Measurements from ENCODE around the gene PRKRIP1. TPM values are rescaled to one million over a fixed set of nuclear protein-coding genes. Genes with fewer than 3 reads are reported as not detected.
A peak's percentile ranks its signal among the peaks of the same experiment; 100 is the strongest.
"Not testable (repeated sequence)": the region's sequence is repeated elsewhere in the genome, so short reads cannot be mapped to it uniquely, and the experiment has no call there.

PRKRIP1 gene
- total and polyA plus RNA-seq, 2 experiments from 2014 or later: 25.5 to 29.1 TPM

DNA sequence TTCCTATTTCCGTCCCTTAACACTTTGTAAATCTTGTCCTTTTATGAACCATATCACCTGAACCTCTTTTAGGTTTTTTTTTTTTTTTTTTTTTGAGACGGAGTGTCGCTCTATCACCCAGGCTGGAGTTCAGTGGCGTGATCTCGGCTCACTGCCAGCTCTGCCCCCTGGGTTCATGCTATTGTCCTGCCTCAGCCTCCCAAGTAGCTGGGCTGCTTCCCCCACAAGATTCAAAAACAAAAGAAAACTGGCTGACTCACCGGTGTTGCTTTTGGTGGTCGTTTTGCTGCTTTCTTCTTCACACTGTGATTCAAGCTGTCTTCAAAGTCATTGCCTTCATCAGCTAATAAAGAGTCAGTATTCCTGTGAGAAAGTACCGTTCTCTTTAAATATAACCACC lies 15.3 kb upstream of the PRKRIP1 start:
- peak overlapping the region; percentile 2; the same call in 1 of the 3 replicates for H3K4me3 Mint-ChIP-seq
- H3K4me1 Mint-ChIP-seq: peaks cover 20% of the 10 kb centered on the region; the same call in 2 of the 3 replicates
- ATAC-seq: peak; percentile 75

DNA sequence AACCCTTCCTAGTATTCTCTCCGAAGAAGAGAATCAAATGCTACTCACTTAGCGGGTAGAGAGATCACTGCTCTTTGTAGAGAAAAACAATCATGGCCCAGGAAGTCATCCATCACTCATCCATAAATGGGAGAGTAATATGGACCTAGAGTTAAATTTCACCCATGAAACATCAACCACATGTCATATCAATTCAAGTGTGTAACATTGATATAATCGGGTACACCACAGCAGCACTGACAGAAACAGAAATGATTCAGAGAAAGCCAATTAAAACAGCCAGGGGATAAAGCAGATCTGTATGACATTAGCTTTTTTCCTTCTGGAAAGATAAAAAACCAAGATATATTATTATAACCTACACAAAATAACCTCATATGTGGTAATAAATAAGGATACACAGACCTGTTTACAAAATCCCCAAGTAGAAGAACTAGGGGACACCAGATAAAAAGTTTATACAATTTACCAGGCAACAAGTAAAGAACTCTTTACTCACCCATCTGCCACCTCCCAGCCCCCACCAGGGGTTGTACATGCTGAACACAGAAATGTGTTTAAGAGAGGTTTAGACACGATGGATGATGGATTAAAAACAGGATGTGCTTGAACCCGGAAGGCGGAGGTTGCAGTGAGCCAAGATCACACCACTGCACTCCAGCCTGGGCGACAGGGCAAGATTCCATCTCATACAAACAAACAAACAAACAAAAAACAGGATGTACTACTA lies 14.3 kb upstream of the PRKRIP1 start:
- not testable (repeated sequence) for H3K4me3 ChIP-seq; H3K27me3 Mint-ChIP-seq (ENCODE audit: insufficient read depth, low read depth, poor library complexity); H4K20me1 ChIP-seq (replicated peaks; ENCODE audit: insufficient read depth); H3K79me2 ChIP-seq (replicated peaks; ENCODE audit: insufficient read depth); H3K9me2 ChIP-seq (ENCODE audit: insufficient read depth); H3K27me3 ChIP-seq (ENCODE audit: insufficient read depth); H3K9me3 Mint-ChIP-seq; DNase-seq (ENCODE audit: low spot score); H3K36me3 ChIP-seq (ENCODE audit: insufficient read depth); H3K4me2 ChIP-seq; H3K27ac ChIP-seq (ENCODE audit: low read depth); H3K4me3 Mint-ChIP-seq; H2AFZ ChIP-seq; ATAC-seq; H3F3A ChIP-seq (replicated peaks; ENCODE audit: low read depth)
- Mint-ChIP-seq H3K4me1 (peaks cover 20% of the 10 kb centered on the region; the same call in 2 of the 3 replicates), H3K27ac (peak overlapping the region; percentile 38; the same call in 1 of the 2 replicates), H3K36me3 (ENCODE audit: low read depth) (peaks cover 66% of the 10 kb centered on the region)
- peaks cover 10% of the 10 kb centered on the region; the same call in 1 of the 2 replicates for H3K4me1 ChIP-seq (ENCODE audit: insufficient read depth)

More for the DNA sequence above, 15.3 kb upstream of the PRKRIP1 start:
- H3K9me2 ChIP-seq (ENCODE audit: insufficient read depth); H3K4me3 ChIP-seq; H3K27me3 Mint-ChIP-seq (ENCODE audit: insufficient read depth, low read depth, poor library complexity); H3K79me2 ChIP-seq (replicated peaks; ENCODE audit: insufficient read depth); H2AFZ ChIP-seq; H3K27me3 ChIP-seq (ENCODE audit: insufficient read depth); H3K9me3 Mint-ChIP-seq; H4K20me1 ChIP-seq (replicated peaks; ENCODE audit: insufficient read depth); H3K4me2 ChIP-seq; H3K36me3 ChIP-seq (ENCODE audit: insufficient read depth); H3F3A ChIP-seq (replicated peaks; ENCODE audit: low read depth); DNase-seq (ENCODE audit: low spot score): not testable (repeated sequence)
- H3K27ac Mint-ChIP-seq: peak overlapping the region; percentile 69
- Histone ChIP-seq H3K4me1 (ENCODE audit: insufficient read depth) (peaks cover 10% of the 10 kb centered on the region; the same call in 1 of the 2 replicates), H3K27ac (ENCODE audit: low read depth) (peak overlapping the region; percentile 85)
- peaks cover 68% of the 10 kb centered on the region for H3K36me3 Mint-ChIP-seq (ENCODE audit: low read depth)

DNA sequence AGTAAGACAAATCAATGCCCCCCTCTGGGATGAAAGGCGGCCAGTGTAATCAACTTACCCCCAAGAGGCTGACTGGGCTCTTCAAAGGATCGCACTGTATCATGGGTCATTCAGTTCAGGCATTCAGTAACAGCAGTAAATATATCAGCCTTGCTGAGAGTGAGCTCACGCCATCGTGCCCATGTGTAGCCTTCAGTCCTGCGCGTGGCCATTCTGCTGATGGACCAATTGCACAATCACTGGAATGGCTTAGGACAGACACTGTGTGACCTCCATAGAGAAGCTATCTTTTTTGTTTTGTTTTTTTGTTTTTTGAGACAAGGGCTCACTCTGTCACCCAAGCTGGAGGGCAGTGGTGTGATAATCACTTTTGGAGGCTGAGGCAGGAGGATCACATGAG lies 9.1 kb upstream of the PRKRIP1 start:
- Histone ChIP-seq H4K20me1 (replicated peaks; ENCODE audit: insufficient read depth) (no peaks in the 10 kb centered on the region; the same call in 1 of the 2 replicates), H3K27ac (ENCODE audit: low read depth) (no peak overlapping the region), H3K4me1 (ENCODE audit: insufficient read depth) (no peaks in the 10 kb centered on the region), H3K9me2 (ENCODE audit: insufficient read depth) (no peaks in the 10 kb centered on the region), H3K4me3 (no peak overlapping the region), H3F3A (replicated peaks; ENCODE audit: low read depth) (no peaks in the 10 kb centered on the region), H3K79me2 (replicated peaks; ENCODE audit: insufficient read depth) (no peaks in the 10 kb centered on the region), H3K36me3 (ENCODE audit: insufficient read depth) (peaks cover under 1% of the 10 kb centered on the region; the same call in 1 of the 2 replicates), H3K27me3 (ENCODE audit: insufficient read depth) (no peaks in the 10 kb centered on the region), H2AFZ (no peak overlapping the region), H3K4me2 (no peak overlapping the region)
- H3K27me3 Mint-ChIP-seq (ENCODE audit: insufficient read depth, low read depth, poor library complexity): no peaks in the 10 kb centered on the region
- ATAC-seq (no peak), DNase-seq (ENCODE audit: low spot score) (no peak)
- H3K9me3 Mint-ChIP-seq: no peaks in the 10 kb centered on the region; the same call in 2 of the 3 replicates
- H3K36me3 Mint-ChIP-seq (ENCODE audit: low read depth): peaks cover 30% of the 10 kb centered on the region
- TF ChIP-seq, protein P1, sequence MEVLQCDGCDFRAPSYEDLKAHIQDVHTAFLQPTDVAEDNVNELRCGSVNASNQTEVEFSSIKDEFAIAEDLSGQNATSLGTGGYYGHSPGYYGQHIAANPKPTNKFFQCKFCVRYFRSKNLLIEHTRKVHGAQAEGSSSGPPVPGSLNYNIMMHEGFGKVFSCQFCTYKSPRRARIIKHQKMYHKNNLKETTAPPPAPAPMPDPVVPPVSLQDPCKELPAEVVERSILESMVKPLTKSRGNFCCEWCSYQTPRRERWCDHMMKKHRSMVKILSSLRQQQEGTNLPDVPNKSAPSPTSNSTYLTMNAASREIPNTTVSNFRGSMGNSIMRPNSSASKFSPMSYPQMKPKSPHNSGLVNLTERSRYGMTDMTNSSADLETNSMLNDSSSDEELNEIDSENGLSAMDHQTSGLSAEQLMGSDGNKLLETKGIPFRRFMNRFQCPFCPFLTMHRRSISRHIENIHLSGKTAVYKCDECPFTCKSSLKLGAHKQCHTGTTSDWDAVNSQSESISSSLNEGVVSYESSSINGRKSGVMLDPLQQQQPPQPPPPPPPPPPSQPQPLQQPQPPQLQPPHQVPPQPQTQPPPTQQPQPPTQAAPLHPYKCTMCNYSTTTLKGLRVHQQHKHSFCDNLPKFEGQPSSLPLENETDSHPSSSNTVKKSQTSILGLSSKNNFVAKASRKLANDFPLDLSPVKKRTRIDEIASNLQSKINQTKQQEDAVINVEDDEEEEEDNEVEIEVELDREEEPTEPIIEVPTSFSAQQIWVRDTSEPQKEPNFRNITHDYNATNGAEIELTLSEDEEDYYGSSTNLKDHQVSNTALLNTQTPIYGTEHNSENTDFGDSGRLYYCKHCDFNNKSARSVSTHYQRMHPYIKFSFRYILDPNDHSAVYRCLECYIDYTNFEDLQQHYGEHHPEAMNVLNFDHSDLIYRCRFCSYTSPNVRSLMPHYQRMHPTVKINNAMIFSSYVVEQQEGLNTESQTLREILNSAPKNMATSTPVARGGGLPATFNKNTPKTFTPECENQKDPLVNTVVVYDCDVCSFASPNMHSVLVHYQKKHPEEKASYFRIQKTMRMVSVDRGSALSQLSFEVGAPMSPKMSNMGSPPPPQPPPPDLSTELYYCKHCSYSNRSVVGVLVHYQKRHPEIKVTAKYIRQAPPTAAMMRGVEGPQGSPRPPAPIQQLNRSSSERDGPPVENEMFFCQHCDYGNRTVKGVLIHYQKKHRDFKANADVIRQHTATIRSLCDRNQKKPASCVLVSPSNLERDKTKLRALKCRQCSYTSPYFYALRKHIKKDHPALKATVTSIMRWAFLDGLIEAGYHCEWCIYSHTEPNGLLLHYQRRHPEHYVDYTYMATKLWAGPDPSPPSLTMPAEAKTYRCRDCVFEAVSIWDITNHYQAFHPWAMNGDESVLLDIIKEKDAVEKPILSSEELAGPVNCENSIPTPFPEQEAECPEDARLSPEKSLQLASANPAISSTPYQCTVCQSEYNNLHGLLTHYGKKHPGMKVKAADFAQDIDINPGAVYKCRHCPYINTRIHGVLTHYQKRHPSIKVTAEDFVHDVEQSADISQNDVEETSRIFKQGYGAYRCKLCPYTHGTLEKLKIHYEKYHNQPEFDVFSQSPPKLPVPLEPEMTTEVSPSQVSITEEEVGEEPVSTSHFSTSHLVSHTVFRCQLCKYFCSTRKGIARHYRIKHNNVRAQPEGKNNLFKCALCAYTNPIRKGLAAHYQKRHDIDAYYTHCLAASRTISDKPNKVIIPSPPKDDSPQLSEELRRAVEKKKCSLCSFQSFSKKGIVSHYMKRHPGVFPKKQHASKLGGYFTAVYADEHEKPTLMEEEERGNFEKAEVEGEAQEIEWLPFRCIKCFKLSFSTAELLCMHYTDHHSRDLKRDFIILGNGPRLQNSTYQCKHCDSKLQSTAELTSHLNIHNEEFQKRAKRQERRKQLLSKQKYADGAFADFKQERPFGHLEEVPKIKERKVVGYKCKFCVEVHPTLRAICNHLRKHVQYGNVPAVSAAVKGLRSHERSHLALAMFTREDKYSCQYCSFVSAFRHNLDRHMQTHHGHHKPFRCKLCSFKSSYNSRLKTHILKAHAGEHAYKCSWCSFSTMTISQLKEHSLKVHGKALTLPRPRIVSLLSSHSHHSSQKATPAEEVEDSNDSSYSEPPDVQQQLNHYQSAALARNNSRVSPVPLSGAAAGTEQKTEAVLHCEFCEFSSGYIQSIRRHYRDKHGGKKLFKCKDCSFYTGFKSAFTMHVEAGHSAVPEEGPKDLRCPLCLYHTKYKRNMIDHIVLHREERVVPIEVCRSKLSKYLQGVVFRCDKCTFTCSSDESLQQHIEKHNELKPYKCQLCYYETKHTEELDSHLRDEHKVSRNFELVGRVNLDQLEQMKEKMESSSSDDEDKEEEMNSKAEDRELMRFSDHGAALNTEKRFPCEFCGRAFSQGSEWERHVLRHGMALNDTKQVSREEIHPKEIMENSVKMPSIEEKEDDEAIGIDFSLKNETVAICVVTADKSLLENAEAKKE (CRISPR knock-in tag; IDR thresholded peaks at IDR 0.05): no peak
- no peak overlapping the region for H3K27ac Mint-ChIP-seq
- no peak overlapping the region for H3K4me3 Mint-ChIP-seq
- H3K4me1 Mint-ChIP-seq: no peaks in the 10 kb centered on the region; the same call in 2 of the 3 replicates

Measured in GM23338 (cell line).